ENCODE results near the gene SERPINB3.
"Not testable (repeated sequence)": the region's sequence is repeated elsewhere in the genome, so short reads cannot be mapped to it uniquely, and the experiment has no call there.

Gene SERPINB3

DNA sequence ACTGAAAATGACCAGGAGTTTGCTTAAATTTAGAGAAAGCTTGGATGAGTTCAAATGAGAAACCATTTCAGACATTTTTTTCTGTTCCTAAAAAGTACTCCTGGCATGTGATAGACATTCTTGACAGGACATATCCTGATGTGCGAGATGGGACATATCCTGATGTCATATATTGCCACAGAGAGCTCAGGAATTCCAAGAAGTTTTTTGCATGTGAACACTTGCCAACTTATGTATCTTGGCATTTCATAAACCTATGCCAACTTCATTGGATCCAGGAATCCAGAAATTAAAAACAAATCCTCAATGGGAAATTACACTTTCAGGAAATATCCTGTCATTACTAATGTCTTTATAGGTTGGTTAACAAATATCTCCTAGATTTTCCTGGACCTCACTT, 2.9 kb upstream of the SERPINB3 start:
- TF ChIP-seq CTCF (IDR thresholded peaks at IDR 0.05; ENCODE audit: low read depth, low read length, missing control alignments): no peak
- no peak for DNase-seq
- Histone ChIP-seq H3K36me3 (replicated peaks) (no peaks in the 10 kb centered on the region), H3K27ac (no peak overlapping the region), H3K27me3 (replicated peaks) (no peaks in the 10 kb centered on the region), H3K4me3 (ENCODE audit: low read depth, low read length) (no peak overlapping the region)
- in situ Hi-C loops (cut with HindIII; ENCODE audit: low pct_ligation_motif_present, low sequenced_read_pairs): no loop called here

DNA sequence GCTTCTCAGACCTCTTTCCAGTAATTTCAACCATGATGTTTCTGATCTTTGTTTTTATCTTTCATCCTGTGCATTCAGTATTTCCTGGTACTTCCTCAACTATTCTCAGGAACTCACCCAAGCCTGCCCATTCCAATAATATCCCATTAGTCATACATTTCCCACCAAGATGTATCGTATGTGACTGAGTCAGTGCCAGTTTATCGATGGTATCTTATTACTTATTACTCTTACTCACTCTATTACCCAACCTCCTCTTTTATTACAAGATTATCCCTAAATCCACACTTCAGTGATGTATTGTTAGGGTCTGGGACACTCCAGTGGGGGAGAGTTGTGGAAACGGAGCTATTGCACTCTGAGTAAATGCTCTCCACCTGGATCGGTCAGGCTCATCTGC, 2.8 kb downstream of the SERPINB3 start:
- H3K36me3 ChIP-seq (replicated peaks); H3K27me3 ChIP-seq (replicated peaks); in situ Hi-C loops (cut with HindIII; ENCODE audit: low pct_ligation_motif_present, low sequenced_read_pairs); H3K4me3 ChIP-seq (ENCODE audit: low read depth, low read length); H3K27ac ChIP-seq; DNase-seq: not testable (repeated sequence)

DNA sequence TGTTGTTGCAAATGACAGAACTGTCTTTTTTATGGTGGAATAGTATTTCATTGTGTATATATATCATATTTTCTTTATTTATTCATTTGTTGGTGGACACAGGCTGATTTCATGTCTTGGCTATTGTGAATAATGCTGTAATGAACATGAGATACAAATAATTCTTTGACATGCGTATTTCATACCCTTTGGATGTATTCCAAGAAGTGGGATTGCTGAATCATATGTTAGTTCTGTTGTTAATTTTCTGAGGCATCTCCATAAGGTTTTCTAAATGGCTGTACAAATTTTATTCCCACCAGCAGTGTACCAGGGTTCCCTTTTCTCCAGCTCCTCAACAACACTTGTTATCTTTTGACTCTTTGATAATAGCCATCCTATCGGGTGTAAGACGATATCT, 11.4 kb downstream of the SERPINB3 start:
- H3K27me3 ChIP-seq (replicated peaks); H3K36me3 ChIP-seq (replicated peaks); H3K4me3 ChIP-seq (ENCODE audit: low read depth, low read length); H3K27ac ChIP-seq; DNase-seq; in situ Hi-C loops (cut with HindIII; ENCODE audit: low pct_ligation_motif_present, low sequenced_read_pairs): not testable (repeated sequence)

DNA sequence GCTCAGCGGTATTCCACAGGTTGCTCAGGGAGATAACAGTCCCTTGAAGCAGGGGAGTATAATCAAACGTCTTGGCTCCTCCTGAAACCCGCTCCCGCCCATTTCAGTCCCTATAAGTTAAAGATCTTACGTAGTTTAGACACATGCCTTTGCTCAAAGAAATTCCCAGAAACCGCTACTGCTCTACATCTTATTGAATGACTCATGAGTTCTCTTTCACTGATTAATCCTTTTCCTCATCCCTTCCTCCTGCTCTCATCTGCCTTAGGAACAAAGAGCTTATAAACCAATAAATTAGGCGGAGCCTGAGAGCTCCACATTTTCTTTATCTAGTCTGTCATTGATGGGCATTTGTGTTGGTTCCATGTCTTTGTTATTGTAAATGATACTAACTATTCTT, 13.5 kb downstream of the SERPINB3 start:
- H3K27ac ChIP-seq: no peak overlapping the region
- no peak overlapping the region for H3K4me3 ChIP-seq (ENCODE audit: low read depth, low read length)
- DNase-seq: peak; percentile 22
- TF ChIP-seq CTCF (IDR thresholded peaks at IDR 0.05; ENCODE audit: low read depth, low read length, missing control alignments): no peak
- no peaks in the 10 kb centered on the region for H3K36me3 ChIP-seq (replicated peaks)
- in situ Hi-C loops (cut with HindIII; ENCODE audit: low pct_ligation_motif_present, low sequenced_read_pairs): no loop called here
- H3K27me3 ChIP-seq (replicated peaks): no peaks in the 10 kb centered on the region

- H3K36me3 ChIP-seq (replicated peaks): no peaks in the 10 kb centered on the region
- no peak for TF ChIP-seq CTCF (IDR thresholded peaks at IDR 0.05; ENCODE audit: low read depth, low read length, missing control alignments)
- no peaks in the 10 kb centered on the region for H3K27me3 ChIP-seq (replicated peaks)
- no peak overlapping the region for H3K4me3 ChIP-seq (ENCODE audit: low read depth, low read length)
- in situ Hi-C loops (cut with HindIII; ENCODE audit: low pct_ligation_motif_present, low sequenced_read_pairs): no loop called here
- DNase-seq: no peak
- no peak overlapping the region for H3K27ac ChIP-seq
These were observed 14.8 kb downstream of the SERPINB3 start for GRCh38 chr18:63646936-63647335.

DNA sequence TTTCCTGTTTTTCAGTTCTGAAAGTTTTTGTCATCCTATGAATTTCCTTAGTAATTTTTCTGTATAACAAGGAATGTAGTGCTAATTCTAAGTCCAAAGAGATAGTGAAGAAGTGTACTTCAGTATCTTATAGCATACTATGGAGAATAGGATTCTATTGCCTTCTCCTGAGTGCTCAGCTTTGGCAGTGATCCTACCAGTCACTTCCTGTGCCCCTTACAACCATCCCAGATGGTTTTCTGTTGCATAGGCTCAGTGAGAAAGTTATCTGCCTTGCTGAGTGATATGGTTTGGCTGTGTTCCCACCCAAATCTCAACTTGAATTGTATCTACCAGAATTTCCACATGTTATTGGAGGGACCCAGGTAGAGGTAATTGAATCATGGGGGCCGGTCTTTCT, 17.0 kb downstream of the SERPINB3 start:
- in situ Hi-C loops (cut with HindIII; ENCODE audit: low pct_ligation_motif_present, low sequenced_read_pairs); H3K36me3 ChIP-seq (replicated peaks); DNase-seq: not testable (repeated sequence)

DNA sequence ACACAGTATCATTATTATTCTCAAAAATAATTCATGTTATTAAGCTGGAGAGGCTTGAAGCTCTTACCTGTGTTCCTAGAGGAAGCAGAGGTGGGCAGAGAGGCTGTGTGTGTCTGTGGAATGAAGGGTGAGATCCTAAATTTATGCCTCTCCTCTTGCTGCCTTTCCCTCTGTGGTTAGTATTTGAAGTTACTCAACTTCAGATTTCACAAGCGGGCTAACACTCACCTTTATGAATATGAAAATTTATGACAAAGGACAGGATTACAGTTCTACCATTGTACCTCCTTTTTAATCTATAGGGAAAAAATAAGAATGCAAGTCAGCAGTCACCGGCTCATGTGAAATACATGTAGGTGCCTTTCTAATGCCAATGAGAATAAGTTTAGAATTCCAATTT, 17.6 kb downstream of the SERPINB3 start, which contains the start of gene SERPINB4:
TSS of gene SERPINB4 (minus strand) at position 115 of the 400 bp plus-strand sequence. CDS start 679 bp downstream, outside the sequence.
- H3K4me3 ChIP-seq (ENCODE audit: low read depth, low read length); H3K27ac ChIP-seq; DNase-seq; H3K27me3 ChIP-seq (replicated peaks); in situ Hi-C loops (cut with HindIII; ENCODE audit: low pct_ligation_motif_present, low sequenced_read_pairs); H3K36me3 ChIP-seq (replicated peaks): not testable (repeated sequence)

More for the DNA sequence above, 17.0 kb downstream of the SERPINB3 start:
- H3K27me3 ChIP-seq (replicated peaks); H3K4me3 ChIP-seq (ENCODE audit: low read depth, low read length); H3K27ac ChIP-seq: not testable (repeated sequence)

- H3K4me3 ChIP-seq (ENCODE audit: low read depth, low read length); H3K36me3 ChIP-seq (replicated peaks); DNase-seq; H3K27me3 ChIP-seq (replicated peaks); in situ Hi-C loops (cut with HindIII; ENCODE audit: low pct_ligation_motif_present, low sequenced_read_pairs); H3K27ac ChIP-seq: not testable (repeated sequence)
These were observed 18.9 kb downstream of the SERPINB3 start for GRCh38 chr18:63642668-63643356.

GRCh38 chr18:63641157-63641680, 20.5 kb downstream of the SERPINB3 start:
- H3K27me3 ChIP-seq (replicated peaks); H3K4me3 ChIP-seq (ENCODE audit: low read depth, low read length); H3K36me3 ChIP-seq (replicated peaks); in situ Hi-C loops (cut with HindIII; ENCODE audit: low pct_ligation_motif_present, low sequenced_read_pairs); DNase-seq; H3K27ac ChIP-seq: not testable (repeated sequence)

Measured in brain microvascular endothelial cell (primary cell).